Astrocyte of the hippocampus (primary cell): Measurements from ENCODE around the gene CCDC93.
"Not testable (repeated sequence)": the region's sequence is repeated elsewhere in the genome, so short reads cannot be mapped to it uniquely, and the experiment has no call there.

ENCODE experiments used
- DNase-seq: peaks from one replicate; pipeline ENCODE4 v3.0.0; 2011; ENCODE audit warnings: low read depth, low spot score

CCDC93 gene

DNA sequence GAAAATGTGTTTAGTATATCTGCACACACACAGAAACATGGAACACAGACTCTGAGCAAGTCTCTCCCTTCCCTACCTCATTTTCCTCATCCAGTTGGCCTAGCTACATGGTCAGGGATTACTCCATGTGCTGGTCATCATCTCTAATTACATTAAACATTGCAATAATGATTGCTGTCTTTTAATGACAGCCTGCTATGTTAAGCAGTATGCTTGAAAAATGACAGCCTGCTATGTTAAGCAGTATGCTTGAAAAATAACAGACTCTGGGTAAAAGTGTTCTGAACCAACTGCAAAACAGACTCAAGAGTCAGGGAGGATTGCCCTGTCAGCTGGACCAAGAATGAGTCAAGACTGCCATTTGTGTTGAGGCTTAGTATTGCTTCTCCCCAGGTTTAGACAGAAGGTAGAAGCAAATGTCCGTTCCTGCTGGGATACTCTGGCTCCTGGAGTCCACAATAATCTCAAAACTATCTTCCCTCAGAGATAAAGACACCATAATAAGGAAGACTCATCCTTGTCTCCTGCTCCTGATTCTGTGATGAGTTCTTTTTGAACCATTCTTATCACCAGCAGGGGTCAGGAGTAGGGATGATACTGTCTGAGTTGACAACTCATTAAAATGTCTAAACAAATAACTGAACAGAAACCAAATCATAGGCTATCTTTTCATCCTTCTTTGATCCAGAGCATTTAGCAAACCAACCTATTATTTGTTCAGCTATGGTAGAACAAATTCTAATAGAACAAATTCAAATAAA lies 57.7 kb downstream of the CCDC93 start:
- no peak for DNase-seq

DNA sequence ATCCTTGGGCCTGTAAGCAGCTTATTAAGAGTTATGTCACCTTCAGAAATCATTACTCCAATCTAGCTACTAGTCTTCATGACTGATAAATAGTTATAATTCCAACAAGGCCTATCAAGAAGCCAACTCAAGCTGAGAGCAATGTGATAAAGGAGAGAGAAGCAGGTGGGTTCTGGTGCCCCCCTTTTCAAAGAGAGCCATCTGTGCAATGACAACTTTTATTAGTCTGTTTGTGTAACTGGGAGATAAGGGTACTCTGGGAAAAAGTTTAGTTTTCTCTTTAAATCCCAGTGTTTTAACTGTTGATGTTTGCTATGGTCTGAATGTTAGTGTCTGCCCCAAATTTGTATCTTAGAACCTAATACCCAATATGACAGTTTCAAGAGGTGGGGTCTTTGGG lies 60.6 kb downstream of the CCDC93 start:
- DNase-seq = no peak

DNA sequence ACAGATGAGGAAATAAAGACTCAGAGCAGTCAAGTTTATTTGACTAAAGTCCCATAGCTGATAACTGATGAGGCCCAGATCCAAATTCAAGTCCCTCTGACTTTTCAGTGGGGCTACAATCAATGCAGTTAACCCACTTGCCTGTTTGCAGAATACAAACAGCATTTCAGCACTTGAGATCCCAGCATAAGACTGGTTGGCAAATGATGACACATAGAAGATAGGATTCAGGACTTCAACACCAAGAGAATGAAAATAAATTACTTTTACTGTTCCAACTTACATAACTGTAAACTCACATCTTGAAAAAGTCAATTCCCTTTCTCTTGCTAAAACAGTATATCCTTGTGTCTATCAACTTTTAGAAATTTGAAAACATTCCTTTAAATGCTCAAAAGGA lies 61.2 kb downstream of the CCDC93 start:
- DNase-seq = no peak

DNA sequence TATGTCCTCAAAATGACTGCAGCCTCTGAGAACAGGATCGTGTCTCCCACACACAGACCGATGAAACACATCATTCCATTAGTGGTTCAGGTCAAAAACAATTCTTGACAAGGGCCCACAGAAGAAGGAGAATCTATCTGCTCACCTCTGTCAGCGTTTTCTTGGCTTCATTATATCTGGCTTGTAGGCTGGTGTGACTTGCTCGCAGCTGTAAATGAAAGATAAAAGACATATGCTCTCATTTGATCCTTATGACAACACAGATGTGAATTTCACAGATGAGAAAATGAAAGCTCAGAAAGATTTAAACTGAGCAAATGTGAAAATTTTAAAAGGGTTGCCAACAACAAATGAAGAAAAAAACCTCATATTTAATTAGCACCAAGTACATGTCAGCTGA lies 61.6 kb downstream of the CCDC93 start:
- no peak for DNase-seq

DNA sequence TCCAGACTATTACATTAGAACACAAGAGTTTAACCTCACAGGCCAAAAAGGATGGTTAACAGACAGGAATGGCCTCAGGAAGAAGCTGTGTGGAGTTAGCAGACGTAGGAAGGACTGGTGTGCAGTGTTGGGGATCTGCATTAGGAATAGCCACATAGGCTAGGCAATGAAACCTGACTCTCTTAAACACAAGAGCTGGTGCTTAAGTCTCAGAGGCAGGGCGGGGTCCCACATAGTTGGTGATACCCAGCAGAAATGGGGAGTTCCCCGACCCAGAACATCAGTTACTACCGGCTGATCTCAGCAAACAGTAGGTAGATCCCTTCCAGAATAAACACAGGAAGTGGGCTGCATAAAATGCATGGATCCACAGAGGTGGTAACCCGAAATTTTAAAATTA lies 64.1 kb downstream of the CCDC93 start:
- DNase-seq = no peak

DNA sequence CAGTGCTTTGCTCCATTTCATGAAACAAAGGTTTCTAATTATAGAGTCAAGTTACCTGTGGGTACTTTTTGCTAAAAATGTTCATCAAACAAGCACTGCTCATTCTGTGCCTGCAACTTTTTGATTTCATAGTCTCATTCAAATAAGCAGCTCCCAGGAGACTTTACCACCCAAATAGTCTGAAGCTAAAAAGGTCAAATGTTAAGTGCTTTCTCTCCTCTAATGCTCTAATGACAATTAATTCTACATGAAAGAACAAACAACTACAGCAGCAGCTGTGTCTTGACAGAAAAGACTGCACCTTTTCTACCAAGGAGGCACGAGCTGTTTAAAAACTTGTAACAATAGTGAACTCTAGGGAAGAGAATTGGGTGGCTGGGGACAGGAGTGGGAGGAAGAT lies 65.3 kb downstream of the CCDC93 start:
- DNase-seq = no peak

DNA sequence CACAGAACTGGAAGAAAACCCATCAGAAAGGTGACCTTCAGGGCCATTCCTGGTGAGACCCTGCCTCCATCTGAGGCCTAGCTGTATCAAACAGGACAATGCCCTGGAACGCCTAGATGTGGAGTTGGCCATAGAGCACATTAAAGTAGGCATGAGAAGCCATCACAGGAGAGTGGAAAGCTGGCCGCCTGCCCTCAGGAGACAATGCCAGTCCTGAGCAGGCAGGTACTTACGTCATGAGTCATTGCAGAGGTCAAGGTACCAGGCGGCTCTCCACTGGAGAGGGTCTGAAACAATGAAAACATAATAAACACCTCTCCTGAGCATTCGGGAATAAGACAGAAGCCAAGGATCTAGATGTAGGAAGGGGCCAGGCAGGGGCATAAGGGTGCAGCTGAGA lies 68.6 kb downstream of the CCDC93 start:
- DNase-seq = no peak

DNA sequence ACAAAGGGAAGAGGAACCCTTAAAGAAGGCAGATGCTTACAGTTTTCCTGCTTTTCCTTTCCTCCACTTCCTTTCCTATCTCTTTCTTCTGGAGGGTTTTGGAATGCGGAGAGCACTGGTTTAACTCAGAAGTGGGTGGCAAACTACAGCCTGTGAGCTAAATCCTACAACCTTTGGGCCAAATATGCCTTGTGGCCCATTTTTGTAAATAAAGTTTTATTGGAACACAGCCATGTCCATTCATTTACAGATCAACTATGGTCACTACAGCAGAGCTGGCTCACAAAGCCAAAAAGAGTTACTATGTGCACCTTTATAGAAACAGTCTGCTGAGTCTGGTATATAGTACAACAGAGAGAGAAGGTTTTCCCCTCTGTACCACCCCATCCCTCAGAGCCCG lies 69.1 kb downstream of the CCDC93 start:
- no peak for DNase-seq

DNA sequence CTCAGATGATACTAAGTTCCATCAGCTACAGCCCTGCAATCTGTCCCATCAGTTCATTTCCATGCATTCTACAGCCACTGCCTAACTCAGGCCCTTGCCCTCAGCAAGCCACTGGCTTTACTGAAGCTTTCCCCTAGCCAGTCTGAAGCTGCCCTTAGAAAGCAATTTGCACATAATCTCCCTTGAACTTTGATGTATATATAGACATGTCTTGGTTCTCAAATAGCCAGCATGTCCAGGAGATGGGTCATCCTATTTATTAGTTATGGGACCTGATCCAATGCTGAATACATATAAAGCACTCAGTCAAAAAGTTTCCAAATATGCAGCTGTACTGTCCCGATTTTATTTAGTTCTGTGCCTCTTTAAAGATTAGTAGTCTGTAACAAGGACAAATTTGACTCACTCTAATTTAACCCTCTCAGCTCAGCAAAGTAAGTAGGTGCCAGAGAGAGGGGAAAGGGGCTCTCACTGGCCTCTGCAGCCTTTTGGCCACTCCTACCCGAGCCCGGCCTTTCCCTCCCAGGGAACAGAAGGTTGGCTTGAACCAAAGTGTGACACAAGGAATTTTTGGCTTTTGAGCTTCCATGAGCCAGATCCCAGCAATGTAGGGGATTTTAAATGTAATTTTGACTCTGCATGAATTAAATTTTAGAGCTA lies 70.7 kb downstream of the CCDC93 start:
- no peak for DNase-seq

DNA sequence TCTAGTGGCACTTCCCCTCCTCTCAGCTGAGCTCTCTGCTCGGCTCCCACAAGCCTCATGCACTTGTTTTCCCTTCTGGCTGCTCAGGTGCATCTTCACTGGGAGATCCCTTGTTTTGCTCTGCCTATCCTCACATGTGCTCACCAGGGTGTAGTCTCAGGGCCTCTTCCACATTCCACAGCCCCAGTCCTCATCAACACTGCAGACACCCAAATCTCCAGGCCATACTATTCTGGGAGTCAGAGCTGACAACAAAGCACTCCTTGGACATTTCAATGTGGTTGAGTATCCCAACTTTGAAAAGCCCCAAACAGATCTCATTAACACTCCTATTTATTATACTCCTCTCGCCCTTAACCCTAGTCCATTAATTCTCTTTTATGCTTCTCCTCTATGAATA lies 71.3 kb downstream of the CCDC93 start:
- DNase-seq = no peak

DNA sequence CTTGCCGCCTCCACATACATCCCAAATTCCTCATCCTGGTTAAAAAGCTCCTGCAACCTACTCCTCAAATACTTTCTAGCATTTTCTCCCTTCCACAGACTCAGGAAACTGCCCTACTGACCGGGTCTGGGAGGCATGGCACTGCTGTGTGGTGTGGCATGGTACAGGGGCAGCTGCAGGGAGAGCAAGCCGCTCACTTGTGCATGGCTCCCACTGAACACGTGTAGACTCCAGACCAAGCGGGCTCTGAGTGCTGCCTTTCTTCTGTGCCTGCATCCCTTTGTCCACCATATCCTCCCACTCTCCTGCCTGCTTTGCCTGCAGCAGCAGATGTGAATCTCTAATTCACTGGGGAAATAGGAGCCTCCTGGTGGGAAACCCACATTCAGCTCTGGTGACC lies 72.2 kb downstream of the CCDC93 start:
- DNase-seq = no peak

DNA sequence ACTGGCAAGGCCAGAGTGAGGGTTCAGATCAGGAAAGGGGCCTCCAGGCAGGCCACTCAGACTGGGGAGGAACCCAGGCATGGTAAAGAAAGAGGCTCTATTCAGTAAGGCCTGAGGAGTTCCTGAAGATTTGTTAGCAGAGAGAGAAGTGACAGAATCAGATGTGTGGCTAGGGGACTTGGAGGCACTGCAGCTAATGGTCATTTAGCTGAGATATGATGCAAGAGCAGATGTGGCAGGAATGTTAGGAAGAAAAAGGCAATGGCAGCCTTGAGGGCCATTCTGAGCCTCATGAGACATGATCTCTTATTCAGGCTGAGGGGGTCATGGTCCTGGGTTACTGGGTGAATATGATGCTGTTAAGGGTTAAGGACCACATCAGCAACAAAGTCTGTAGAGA lies 73.4 kb downstream of the CCDC93 start:
- DNase-seq = no peak

DNA sequence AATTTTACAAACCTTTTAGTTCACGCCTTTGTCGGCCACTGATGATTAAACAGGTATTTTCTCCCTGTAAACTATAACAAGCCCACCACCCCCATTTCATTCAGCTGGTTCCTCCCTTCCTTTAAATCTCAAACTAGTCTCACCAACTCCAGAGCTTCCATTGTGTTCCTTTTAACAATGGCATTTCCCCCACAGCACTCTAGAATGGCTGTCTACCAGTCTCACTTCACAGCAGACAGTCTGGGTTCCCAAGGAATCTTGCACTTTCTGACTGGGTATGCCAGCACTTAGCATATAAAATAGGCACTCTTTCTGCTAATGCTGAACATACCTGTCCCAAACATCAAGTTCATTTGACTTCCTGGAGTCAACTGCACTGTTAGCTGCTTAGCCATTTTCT lies 75.3 kb downstream of the CCDC93 start:
- no peak for DNase-seq

DNA sequence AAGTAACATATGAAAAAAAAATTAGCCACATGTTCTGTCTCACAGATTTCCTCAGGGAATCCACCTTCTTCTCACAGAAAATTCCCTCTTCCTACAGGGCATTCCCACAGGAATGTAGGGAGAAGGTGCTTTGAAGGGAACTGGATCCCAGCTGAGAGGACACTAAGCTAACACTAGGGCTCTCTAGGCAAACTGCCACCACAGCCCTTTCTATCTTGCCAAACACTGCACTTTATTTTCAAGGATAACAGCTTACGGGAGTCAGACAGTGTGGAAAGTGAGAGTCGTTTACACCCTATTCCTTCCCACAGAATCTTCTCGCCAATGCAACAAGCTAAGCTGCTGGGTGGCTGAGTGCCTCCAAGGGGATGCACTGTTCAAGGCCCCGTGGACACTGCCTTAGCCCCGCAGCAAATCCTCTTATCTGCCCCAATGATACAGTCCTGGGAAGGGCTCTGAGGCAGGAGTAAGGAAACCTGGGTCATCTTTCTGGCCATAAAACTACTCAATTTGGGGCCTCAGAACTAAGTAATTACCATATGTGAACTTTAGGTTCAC lies 76.9 kb downstream of the CCDC93 start:
- DNase-seq = no peak

DNA sequence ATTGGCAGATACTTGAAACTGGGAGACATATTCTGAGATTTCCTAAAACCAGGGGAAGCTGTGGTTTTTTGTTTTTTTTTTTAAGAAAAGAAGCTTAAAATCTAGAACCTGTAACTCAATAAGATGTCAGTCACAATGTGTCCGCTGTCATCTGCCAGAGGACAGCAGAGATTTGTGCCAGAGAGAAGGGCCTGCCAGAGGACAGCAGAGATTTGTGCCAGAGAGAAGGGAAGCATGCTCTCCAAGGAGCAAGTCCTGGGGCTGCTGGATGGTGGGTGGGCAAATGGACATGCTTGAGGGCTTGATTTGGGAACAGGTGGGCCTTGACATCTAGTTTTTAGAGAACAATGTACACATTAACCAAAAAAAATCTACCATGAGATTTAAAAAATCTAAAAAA lies 77.9 kb downstream of the CCDC93 start:
- no peak for DNase-seq

DNA sequence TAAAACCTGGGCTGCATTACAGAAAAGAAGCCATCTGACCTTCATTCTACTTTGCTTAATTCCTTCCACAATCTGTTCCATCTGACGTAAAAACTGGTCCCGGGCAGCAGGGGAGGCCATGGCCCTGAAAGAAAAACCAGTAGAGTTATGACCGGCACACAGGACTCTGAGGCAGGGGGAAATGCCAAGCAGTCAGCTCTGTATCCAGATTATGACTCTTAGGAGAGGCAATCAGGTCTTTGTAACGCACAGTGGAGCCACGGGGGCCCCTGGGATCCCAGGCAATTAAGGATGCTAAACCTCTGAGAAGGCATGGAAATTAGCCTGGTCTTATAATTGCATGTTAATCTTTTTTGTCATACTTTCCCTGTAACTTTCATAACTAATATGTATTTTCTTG lies 78.4 kb downstream of the CCDC93 start:
- DNase-seq = no peak

DNA sequence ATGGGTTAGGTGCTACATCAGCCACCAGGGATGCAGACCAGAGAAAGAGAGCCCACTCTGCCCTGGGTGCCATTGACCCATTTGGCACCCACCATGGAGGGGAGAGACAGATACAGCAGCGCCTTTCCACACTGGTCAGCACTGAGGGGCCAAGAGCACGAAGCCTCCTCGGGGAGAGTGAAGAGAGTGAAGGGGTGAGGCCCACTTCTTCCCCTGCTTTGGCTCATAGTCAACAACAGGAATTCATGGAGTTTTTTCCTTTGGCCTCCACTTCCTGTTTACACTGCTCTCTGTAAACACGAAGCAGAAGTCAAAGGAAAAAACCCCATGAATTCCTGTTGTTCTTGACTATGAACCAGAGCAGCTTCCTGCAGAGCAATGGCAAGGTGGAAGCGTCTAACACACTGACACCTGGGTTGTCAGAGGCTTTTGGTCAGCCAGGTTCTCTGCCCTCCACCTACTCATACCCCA lies 80.0 kb downstream of the CCDC93 start:
- DNase-seq = no peak

DNA sequence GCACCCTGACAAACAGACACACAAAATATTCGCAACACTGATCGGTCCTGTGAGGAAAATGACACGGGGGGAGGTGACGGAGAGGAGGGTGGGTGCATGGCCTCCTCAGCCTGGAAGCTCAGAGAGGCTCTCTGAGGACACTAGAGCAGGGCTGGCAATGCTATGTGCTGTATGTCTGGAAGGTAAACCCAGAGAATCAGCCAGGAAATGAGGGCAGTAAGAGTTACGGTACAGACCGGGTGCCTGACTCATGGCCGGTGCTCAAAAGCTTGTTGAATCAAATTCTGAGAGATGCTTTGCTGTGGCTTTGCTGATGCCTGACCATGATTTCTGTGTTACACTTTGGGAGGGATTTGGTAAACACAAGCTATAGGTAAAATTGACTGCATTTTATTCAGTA lies 81.9 kb downstream of the CCDC93 start:
- DNase-seq = no peak

DNA sequence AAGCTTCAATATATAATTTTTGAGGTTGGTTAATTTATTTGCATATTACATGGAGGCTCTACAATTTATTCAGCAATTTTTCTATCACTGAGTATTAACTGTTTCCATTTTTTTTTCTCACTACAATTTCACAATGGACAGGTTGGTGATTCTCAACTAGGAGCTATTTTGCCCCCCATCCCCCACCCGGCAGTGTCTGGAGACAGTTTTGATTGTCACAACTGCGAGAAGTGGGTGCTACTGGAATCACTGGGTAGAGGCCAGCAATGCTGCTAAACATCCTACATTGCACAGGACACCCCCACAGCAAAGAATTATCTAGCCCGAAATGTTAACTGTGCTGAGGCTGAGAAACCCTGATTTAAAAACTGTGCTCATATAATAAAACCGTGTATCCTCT lies 82.6 kb downstream of the CCDC93 start:
- DNase-seq = no peak

DNA sequence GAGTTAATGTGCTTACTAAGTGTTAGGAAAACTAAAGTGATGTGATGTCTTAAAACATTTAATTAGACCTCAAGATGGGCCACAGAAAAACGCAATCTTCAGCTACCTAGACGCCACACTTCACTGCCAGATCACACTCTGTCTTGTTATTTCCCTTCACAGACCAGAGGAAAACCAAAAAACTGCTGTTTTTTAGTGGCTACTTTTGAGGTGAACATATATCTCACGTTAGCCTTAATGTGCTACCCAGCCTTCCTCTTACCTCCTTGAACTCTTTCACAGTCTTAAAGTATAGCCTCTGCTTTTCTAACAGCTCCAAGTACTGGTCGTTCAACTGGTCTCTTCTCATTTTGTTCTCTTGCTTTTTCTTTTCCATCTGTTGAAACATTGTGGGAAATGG lies 83.1 kb downstream of the CCDC93 start:
- no peak for DNase-seq

DNA sequence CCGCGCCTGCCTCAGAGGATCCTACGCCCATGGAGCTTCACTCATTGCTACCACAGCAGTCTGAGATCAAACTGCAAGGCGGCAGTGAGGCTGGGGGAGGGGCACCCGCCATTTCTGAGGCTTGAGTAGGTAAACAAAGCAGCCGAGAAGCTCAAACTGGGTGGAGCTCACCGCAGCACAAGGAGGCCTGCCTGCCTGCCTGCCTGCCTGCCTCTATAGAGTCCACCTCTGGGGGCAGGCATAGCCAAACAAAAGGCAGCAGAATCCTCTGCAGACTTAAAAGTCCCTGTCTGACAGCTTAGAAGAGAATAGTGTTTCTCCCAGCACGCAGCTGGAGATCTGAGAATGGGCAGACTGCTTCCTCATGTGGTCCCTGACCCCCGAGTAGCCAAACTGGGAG lies 90.4 kb downstream of the CCDC93 start:
- DNase-seq = not testable (repeated sequence)

DNA sequence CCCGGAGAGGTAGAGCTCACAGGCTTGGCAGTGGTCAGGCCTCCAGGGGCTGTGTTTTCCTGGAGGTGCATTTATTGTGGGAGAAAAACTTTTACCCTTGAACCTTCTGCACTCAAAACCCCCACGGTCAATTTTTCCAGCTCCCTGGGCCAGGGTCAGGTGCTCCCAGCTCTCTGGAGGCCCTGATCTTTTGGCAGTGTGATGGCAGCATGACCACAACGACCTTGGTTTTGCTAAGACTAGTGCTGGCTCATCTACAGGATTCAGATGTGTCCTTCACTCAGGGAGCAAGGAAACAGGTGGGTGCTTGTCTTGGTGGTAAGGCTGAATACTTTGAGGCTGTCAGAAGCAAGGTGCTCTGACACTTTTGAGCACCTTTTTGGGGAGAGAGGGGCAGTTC lies 92.3 kb downstream of the CCDC93 start:
- DNase-seq = no peak

DNA sequence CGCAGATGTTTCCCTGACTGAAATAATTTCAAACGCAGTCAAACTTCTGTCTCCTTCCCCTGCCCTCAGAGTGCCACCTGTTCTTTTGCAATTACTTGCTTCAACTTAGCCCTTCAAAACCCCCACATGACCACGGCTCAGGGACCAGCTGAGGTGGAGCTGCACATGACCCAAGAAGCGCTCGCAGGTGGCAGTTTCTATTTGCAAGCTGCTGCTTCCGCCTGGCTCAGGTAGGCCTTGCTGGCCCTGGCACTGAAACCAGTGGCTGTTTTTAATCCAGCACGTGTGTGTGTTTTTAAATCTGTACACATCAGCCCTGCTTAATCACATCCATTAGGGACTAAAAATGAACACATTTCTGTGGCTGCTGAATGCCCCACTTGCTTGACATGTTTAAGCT lies 95.3 kb downstream of the CCDC93 start:
- no peak for DNase-seq
